K562 (cell line): ENCODE data around the gene MFSD12. TPM values are rescaled to one million over a fixed set of nuclear protein-coding genes. Genes with fewer than 3 reads are reported as not detected.
"Not testable (repeated sequence)": the region's sequence is repeated elsewhere in the genome, so short reads cannot be mapped to it uniquely, and the experiment has no call there.

Source experiments
- ATAC-seq: fragments of 200-7000 bp; cut with Tn5 transposase; 3 replicates; pipeline ENCODE4 v1.9.1; 2020; ENCODE audit warnings: moderate library complexity
- BruUV-seq: library from RNA; stranded (reverse); fragments of 400-500 nt; replicated peaks from 2 replicates; lab custom pipeline; 2021; lab: Mats Ljungman, UMichigan
- CTCF ChIA-PET: fragments of 300-600 bp; formaldehyde crosslinking; extraction: SDS; loops from one replicate; lab custom pipeline; 2021; ENCODE audit warnings: low intra/inter-chr PET ratio; lab: Yijun Ruan, JAX
- POLR2A ChIA-PET: fragments of 300-600, 350-650 bp; sonication (Branson Sonifier 250); formaldehyde crosslinking; extraction: SDS; loops from one replicate; lab custom pipeline; 2021; ENCODE audit warnings: antibody characterized with exemption, inconsistent platforms; lab: Yijun Ruan, JAX
- DNase-seq, 4 experiments: peaks; one replicate each; pipeline versions ENCODE4 v3.0.0 to v3.0.0-alpha.2; 2011 to 2018; ENCODE audit warnings: low spot score in 3 of 4, mixed read lengths in 3 of 4; ENCODE audit errors: extremely low read depth in 1 of 4
- FAIRE-seq: peaks from 2 replicates; lab custom pipeline; 2011; peaks lifted over from hg19 to GRCh38; lab: Jason Lieb, UNC
- H2AFZ ChIP-seq: 2 replicates; pipeline ENCODE4 v1.6.0; 2011; ENCODE audit warnings: low read depth, low read length, control low read depth, inconsistent platforms
- H3K27ac ChIP-seq: fragments of 200-600 bp; 3 replicates; pipeline ENCODE4 v1.8.0; 2011; ENCODE audit warnings: low read depth, mild to moderate bottlenecking, control low read depth, inconsistent platforms, low read length, moderate library complexity, mixed read lengths; ENCODE audit errors: extremely low read depth
- H3K27me3 ChIP-seq, 2 experiments: fragments of 300-600 bp in 1 of 2; 2 replicates in 1 of 2; 3 replicates in 1 of 2; pipeline versions ENCODE4 v1.6.0 to v1.8.0; 2011; ENCODE audit warnings: inconsistent platforms in 2 of 2, low read length in 2 of 2, mild to moderate bottlenecking in 1 of 2, mixed read lengths in 1 of 2, moderate library complexity in 1 of 2; ENCODE audit not compliant: control insufficient read depth in 2 of 2, insufficient read depth in 2 of 2
- H3K36me3 ChIP-seq: fragments of 300-600 bp; 3 replicates; pipeline ENCODE4 v1.8.0; 2011; ENCODE audit warnings: mild to moderate bottlenecking, low read length, inconsistent platforms; ENCODE audit not compliant: control insufficient read depth, insufficient read depth
- H3K4me1 ChIP-seq, 2 experiments: fragments of 200-600 bp in 1 of 2; replicated peaks in 1 of 2; 2 replicates in 1 of 2; 3 replicates in 1 of 2; pipeline versions ENCODE4 v1.5.1 to v1.8.0; 2011; ENCODE audit warnings: inconsistent platforms in 2 of 2, low read length in 2 of 2, mild to moderate bottlenecking in 1 of 2, mixed read lengths in 1 of 2, moderate library complexity in 1 of 2; ENCODE audit not compliant: control insufficient read depth in 2 of 2, insufficient read depth in 2 of 2
- H3K4me2 ChIP-seq: 2 replicates; pipeline ENCODE4 v1.6.1; 2011; ENCODE audit warnings: low read length, control low read depth, inconsistent platforms, mixed read lengths; ENCODE audit not compliant: insufficient read depth
- H3K4me3 ChIP-seq: fragments of 200-600 bp; sonication (generic), shearing (Covaris generic); 2 replicates; pipeline ENCODE4 v1.5.1; 2016; ENCODE audit warnings: control low read depth, inconsistent platforms
- H3K79me2 ChIP-seq: fragments of 200-600 bp; 3 replicates; pipeline ENCODE4 v1.8.0; 2011; ENCODE audit warnings: low read length, inconsistent platforms; ENCODE audit not compliant: control insufficient read depth, insufficient read depth
- H3K9ac ChIP-seq, 2 experiments: 2 replicates each; pipeline versions ENCODE4 v1.6.0 to v1.6.1; 2011; ENCODE audit warnings: low read depth in 2 of 2, low read length in 2 of 2, control low read depth in 1 of 2, inconsistent platforms in 1 of 2, mild to moderate bottlenecking in 1 of 2, mixed read lengths in 1 of 2; ENCODE audit not compliant: insufficient read depth in 1 of 2
- H3K9me1 ChIP-seq: one replicate; pipeline ENCODE4 v1.6.0; 2011; ENCODE audit warnings: inconsistent platforms, mild to moderate bottlenecking, low read length, moderate library complexity; ENCODE audit not compliant: control insufficient read depth, insufficient read depth
- H3K9me3 ChIP-seq: replicated peaks from 2 replicates; pipeline ENCODE4 v1.5.1; 2011; ENCODE audit warnings: low read depth, low read length, inconsistent platforms; ENCODE audit not compliant: control insufficient read depth, insufficient read depth
- H4K20me1 ChIP-seq: replicated peaks from 2 replicates; pipeline ENCODE4 v1.6.1; 2011; ENCODE audit warnings: low read length, inconsistent platforms, mixed read lengths; ENCODE audit not compliant: control insufficient read depth, insufficient read depth
- ATF7 ChIP-seq: fragments of 450-650 bp; IDR thresholded peaks from 2 replicates; pipeline ENCODE4 v1.7.1; 2014; ENCODE audit warnings: mild to moderate bottlenecking, moderate library complexity
- LCOR ChIP-seq: sonication (generic); formaldehyde crosslinking; IDR thresholded peaks from 2 replicates; pipeline ENCODE4 v1.8.0; 2022; ENCODE audit warnings: mild to moderate bottlenecking, missing genetic modification reagents
- WGBS: fragments of 100-300 bp; shearing (Covaris generic); methylation state at CpG from one replicate; pipeline ENCODE4 v1.1.6; 2016; ENCODE audit warnings: low coverage, mixed read lengths; ENCODE audit not compliant: insufficient coverage; ENCODE audit errors: missing lambda C conversion rate; 5-methylcytosine and 5-hydroxymethylcytosine counted together
- in situ Hi-C: fragments of 300-500 bp; cut with MboI; formaldehyde crosslinking; loops from 4 replicates; pipeline ENCODE4 v1.15.0; 2018; ENCODE audit warnings: inconsistent platforms, mixed read lengths
- intact Hi-C: fragments of 100-400 bp; cut with micrococcal nuclease; formaldehyde crosslinking; loops from 2 replicates; pipeline ENCODE4 v1.14.2; 2022
- polyA plus RNA-seq, 8 experiments: library from polyadenylated mRNA; depleted of rRNA in 4 of 8; stranded (reverse) in 5 of 8; unstranded in 3 of 8; fragments of >200 nt; fragmentation: Nextera tagmentation in 2 of 8; fragmentation: Illumina TruSeq in 1 of 8; extraction: Ambion mirVana in 2 of 8; extraction: Trizol in 1 of 8; gene quantifications; 2 replicates each; pipeline versions ENCODE4 v1.2.1 to v1.2.3, GENCODE V29; 2011 to 2014; ENCODE audit warnings: inconsistent platforms in 1 of 8, missing spikeins in 1 of 8
- total RNA-seq, 7 experiments: library from RNA; depleted of rRNA in 6 of 7; stranded (reverse); fragments of >200 nt in 6 of 7; fragmentation: Illumina TruSeq in 2 of 7; extraction: Trizol in 2 of 7; gene quantifications; 2 replicates each; pipeline versions ENCODE4 v1.2.1 to v1.2.3, GENCODE V29; 2011 to 2021; ENCODE audit warnings: low replicate concordance in 1 of 7
- TF ChIP-seq, protein P1 (sequence below): fragments of 250-450 bp; sonication (Bioruptor Pico); IDR thresholded peaks from 2 replicates; pipeline ENCODE4 v1.4.0; 2020; ENCODE audit warnings: mild to moderate bottlenecking, moderate library complexity, borderline replicate concordance
- TF ChIP-seq, protein P2 (sequence below): fragments of 450-650 bp; IDR thresholded peaks from 2 replicates; pipeline ENCODE4 v1.6.1; 2014; ENCODE audit warnings: low read depth, mild to moderate bottlenecking, moderate library complexity, borderline replicate concordance
- TF ChIP-seq, protein P3 (sequence below): fragments of 450-650 bp; IDR thresholded peaks from 2 replicates; pipeline ENCODE4 v1.6.1; 2016; ENCODE audit warnings: antibody characterized with exemption

Gene MFSD12
- total and polyA plus RNA-seq, 9 of the 15 experiments (the other 6 are each of a cell fraction or from before 2014, with no cell fraction given) = 0.69 to 112 (median 31.8) TPM

DNA sequence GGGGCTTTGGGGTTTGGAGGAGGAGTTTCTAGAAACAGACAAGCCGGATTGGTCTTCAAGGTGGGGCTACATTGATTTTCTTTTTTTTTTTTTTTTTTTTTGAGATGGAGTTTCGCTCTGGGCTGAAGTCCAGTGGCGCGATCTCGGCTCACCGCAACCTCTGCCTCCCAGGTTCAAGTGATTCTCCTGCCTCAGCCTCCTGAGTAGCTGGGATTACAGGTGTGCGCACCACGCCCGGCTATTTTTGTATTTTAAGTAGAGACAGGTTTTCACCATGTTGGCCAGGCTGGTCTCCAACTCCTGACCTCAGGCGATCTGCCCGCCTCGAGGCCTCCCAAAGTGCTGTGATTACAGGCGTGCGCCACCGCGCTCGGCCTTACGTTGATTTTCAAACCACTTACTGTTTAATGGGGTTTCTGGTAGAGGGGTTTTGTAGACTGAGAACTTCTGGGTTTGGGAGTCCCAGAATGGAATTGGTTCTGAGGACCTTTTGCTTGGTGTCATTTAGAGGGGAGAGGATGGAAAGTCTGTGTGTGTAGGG lies 49.2 kb downstream of the MFSD12 start:
- H3K4me3 ChIP-seq, H3K27me3 ChIP-seq, BruUV-seq, H3K27ac ChIP-seq, CTCF ChIA-PET, H3K4me2 ChIP-seq, H3K9me3 ChIP-seq, H2AFZ ChIP-seq, in situ Hi-C loops, FAIRE-seq, ATAC-seq, intact Hi-C loops, H3K9ac ChIP-seq, DNase-seq: not testable (repeated sequence)
- WGBS = 91% methylated on average over 12 of the region's 18 CpGs
- peaks cover 38% of the 10 kb centered on the region; the same call in 2 of the 3 replicates for H3K36me3 ChIP-seq
- H3K79me2 ChIP-seq = peaks cover 73% of the 10 kb centered on the region
- POLR2A ChIA-PET = interaction anchor here (0.6 kb wide), 1 partner anchor 83 kb away, joined by 4 read pairs; no protein-coding TSS in a partner anchor
- peaks cover 14% of the 10 kb centered on the region for H3K9me1 ChIP-seq
- peaks cover 18 to 81% of the 10 kb centered on the region in 2 experiments; a peak in 4 of 5 replicates for H3K4me1 ChIP-seq
- peaks cover 49% of the 10 kb centered on the region for H4K20me1 ChIP-seq

- H3K4me3 ChIP-seq = peak overlapping the region; percentile 99
- WGBS = 54% methylated on average over 25 of the region's 31 CpGs
- no peaks in the 10 kb centered on the region for H3K27me3 ChIP-seq
- H3K4me1 ChIP-seq = peaks cover 21 to 81% of the 10 kb centered on the region in 2 experiments; a peak in 4 of 5 replicates
- H3K9me3 ChIP-seq = no peaks in the 10 kb centered on the region
- peak overlapping the region; percentile 30 to 94; a peak in 2 of 4 replicates for H3K9ac ChIP-seq
- H3K79me2 ChIP-seq = peaks cover 67% of the 10 kb centered on the region
- BruUV-seq = TSS peak; percentile 37
- FAIRE-seq = peak; percentile 42
- in situ Hi-C loops = no loop called here
- peak; percentile 37 to 57 (median 50) for DNase-seq
- H3K27ac ChIP-seq = peak overlapping the region; percentile 41; the same call in 1 of the 3 replicates
- H3K36me3 ChIP-seq = peaks cover 38% of the 10 kb centered on the region; the same call in 2 of the 3 replicates
- ChIA-PET CTCF (no interaction called here), POLR2A (interaction anchor here (0.6 to 1.0 kb wide), 2 partner anchors 13 to 84 kb away, joined by 4 read pairs; no protein-coding TSS in a partner anchor)
- H3K4me2 ChIP-seq = peak overlapping the region; percentile 88
- H2AFZ ChIP-seq = no peak overlapping the region
- ATAC-seq = no peak
- intact Hi-C loops = no loop called here
- H4K20me1 ChIP-seq = peaks cover 45% of the 10 kb centered on the region
- H3K9me1 ChIP-seq = peaks cover 14% of the 10 kb centered on the region
- TF ChIP-seq, protein P1, sequence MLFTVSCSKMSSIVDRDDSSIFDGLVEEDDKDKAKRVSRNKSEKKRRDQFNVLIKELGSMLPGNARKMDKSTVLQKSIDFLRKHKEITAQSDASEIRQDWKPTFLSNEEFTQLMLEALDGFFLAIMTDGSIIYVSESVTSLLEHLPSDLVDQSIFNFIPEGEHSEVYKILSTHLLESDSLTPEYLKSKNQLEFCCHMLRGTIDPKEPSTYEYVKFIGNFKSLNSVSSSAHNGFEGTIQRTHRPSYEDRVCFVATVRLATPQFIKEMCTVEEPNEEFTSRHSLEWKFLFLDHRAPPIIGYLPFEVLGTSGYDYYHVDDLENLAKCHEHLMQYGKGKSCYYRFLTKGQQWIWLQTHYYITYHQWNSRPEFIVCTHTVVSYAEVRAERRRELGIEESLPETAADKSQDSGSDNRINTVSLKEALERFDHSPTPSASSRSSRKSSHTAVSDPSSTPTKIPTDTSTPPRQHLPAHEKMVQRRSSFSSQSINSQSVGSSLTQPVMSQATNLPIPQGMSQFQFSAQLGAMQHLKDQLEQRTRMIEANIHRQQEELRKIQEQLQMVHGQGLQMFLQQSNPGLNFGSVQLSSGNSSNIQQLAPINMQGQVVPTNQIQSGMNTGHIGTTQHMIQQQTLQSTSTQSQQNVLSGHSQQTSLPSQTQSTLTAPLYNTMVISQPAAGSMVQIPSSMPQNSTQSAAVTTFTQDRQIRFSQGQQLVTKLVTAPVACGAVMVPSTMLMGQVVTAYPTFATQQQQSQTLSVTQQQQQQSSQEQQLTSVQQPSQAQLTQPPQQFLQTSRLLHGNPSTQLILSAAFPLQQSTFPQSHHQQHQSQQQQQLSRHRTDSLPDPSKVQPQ = no peak
- TF ChIP-seq, protein P2, sequence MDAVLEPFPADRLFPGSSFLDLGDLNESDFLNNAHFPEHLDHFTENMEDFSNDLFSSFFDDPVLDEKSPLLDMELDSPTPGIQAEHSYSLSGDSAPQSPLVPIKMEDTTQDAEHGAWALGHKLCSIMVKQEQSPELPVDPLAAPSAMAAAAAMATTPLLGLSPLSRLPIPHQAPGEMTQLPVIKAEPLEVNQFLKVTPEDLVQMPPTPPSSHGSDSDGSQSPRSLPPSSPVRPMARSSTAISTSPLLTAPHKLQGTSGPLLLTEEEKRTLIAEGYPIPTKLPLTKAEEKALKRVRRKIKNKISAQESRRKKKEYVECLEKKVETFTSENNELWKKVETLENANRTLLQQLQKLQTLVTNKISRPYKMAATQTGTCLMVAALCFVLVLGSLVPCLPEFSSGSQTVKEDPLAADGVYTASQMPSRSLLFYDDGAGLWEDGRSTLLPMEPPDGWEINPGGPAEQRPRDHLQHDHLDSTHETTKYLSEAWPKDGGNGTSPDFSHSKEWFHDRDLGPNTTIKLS = no peak
- TF ChIP-seq LCOR (CRISPR knock-in tag) (no peak), ATF7 (peak; percentile 73)
- TF ChIP-seq, protein P3, sequence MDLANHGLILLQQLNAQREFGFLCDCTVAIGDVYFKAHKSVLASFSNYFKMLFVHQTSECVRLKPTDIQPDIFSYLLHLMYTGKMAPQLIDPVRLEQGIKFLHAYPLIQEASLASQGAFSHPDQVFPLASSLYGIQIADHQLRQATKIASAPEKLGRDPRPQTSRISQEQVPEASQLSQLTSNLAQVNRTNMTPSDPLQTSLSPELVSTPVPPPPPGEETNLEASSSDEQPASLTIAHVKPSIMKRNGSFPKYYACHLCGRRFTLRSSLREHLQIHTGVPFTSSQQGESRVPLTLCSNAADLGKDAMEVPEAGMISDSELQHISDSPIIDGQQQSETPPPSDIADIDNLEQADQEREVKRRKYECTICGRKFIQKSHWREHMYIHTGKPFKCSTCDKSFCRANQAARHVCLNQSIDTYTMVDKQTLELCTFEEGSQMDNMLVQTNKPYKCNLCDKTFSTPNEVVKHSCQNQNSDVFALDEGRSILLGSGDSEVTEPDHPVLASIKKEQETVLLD = 0 out of 2 replicates have a peak, but pooled peaks have one; percentile 42
These were observed 49.8 kb downstream of the MFSD12 start for GRCh38 chr19:3507371-3508120.
